Ammon's horn (tissue), 1 donor: ENCODE data around the gene PRDX6.
A peak's percentile ranks its signal among the peaks of the same experiment; 100 is the strongest.
"Not testable (repeated sequence)": the region's sequence is repeated elsewhere in the genome, so short reads cannot be mapped to it uniquely, and the experiment has no call there.

Experiments
- DNase-seq: peaks from one replicate; pipeline ENCODE4 v3.0.0-alpha.2; 2016; ENCODE audit warnings: low spot score

Gene PRDX6

GRCh38 chr1:173477286-173478093, at the start of gene PRDX6:
PRDX6 (plus strand) TSS chr1:173477335; CDS start chr1:173477398, 63 bp downstream.
- no peak for DNase-seq

DNA sequence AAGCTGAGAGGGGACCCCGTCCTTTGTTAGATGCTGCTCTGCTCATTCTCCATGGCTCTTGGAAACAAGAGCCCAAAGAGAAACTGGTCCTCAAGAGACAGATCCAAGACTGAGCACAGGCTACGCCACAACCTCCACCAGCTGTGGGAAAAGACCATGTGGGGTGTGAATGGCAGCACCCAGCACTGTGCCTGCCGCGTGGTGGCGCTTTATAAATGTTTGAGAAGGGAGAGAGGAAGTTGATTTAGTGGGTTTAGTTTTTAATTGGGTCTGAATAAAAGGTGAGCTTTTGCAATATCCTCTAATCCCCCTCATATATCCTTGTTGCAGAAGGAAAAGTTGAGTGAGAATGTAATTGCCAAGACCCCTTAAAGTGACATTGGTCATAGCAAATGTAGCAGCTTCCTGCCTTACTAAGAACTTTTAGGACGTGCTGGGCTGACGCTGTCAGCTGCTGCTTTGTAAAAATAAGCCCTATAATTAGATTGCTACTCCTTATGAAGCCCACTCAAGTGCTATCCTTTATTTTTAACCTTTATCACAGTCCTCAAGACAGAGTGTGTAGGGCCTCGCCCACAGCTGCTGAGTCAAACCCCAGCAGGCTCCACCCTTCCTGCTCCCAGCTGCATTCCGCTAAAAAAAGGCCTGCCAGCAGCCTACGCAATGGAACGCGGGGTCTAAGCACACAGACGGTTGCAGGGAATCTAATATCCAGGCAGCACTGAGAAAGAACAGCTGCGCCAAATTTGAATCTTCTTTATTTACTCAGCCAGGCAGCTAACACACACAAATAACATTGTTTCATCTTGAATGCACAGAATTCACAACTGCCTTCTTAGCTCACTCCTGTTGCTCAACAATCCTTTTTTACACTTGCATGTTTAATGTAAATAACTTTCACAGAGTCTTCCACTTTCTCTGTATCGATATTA, 47.4 kb upstream of the PRDX6 start:
- DNase-seq, result peak; percentile 91

DNA sequence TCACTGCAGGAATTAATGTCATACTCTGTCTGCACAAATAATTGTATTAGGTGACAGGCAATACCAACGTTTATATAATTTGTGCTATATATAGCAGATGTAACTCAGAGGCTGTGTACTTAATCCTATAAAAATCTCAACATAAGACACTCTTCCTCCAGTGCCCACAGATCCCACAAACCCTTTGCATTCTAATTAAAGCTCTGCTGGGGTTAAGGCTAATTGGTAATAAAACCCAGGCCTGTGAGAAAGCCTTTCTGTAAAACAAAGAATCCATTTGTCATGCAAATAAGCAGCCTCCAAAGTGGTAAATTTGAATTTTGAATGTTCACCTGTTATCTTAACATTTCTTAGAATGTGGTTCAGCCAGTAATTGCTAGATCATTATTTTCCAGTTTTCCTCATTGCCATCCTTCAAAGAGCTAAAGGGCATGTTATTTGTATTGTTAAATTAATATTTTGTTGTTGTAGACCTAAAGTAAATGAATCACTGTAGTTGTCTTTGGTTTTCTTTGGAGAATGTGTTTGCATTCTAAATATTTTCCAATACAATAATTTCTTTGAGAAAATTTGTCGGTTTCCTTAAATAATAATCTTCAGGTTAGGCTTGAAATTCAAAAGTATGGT, 46.3 kb upstream of the PRDX6 start:
- DNase-seq, result no peak

DNA sequence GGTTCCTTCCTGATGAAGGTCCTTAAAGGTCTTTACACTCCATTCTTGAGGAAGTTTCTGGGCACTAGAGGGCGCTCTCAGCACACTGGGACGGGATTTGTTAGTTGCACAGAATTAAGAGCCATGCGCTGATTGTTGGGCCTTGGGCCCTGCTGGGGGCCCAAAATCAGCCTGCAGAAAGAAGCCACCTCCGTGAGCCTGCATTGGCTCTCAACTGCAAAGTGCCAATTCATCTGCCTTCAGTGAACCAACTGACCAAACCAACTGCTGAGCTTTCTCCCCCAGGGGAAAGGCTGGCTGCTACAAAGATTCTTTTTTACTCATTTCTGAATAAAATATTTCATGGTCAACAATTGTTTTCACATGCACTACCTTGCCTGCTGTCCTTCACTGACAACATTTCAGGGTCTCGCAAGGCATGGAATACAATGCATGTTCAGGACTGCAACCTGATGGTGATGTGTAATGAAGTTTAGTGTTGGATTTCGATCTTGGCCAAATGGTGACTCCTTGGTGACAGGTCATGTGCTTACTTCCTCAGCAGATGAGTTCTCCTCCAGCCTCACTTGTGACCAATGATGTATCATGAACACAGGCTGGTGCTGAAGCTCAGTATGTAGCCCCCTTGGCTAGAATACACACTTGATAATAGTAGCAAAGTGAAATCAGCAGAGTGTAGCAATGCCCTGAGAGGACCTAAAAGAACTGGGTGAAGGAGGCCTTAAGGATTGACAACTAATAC, 45.7 kb upstream of the PRDX6 start:
- DNase-seq, result peak; percentile 92

GRCh38 chr1:173432331-173432730, 44.8 kb upstream of the PRDX6 start:
- no peak for DNase-seq

DNA sequence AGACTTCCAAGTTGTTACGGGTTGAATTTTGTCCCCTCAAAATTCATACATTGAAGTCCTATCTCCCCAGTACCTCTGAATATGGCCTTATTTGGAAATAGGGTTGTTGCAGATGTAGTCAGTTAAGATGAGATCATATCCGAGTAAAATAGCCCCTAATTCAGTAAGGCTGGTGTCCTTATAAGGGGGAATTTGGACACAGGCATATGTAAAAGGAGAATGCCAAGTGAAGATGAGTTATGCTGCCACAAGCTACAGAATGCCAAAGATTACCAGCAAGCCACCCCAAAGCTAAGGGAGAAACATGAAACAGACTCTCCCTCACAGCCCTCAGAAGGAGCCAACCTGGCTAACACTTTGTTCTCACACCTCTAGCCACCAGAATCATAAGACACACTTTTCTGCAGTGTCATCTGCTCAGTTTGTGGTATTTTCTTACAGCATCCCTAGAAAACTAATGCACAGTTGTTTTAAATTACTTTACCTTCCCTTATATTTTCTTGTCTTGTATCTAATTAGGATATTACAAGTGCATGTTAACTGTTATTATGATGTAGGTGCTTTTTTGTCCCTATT, 43.3 kb upstream of the PRDX6 start:
- DNase-seq, result no peak

GRCh38 chr1:173436841-173437428, 40.2 kb upstream of the PRDX6 start:
- no peak for DNase-seq

DNA sequence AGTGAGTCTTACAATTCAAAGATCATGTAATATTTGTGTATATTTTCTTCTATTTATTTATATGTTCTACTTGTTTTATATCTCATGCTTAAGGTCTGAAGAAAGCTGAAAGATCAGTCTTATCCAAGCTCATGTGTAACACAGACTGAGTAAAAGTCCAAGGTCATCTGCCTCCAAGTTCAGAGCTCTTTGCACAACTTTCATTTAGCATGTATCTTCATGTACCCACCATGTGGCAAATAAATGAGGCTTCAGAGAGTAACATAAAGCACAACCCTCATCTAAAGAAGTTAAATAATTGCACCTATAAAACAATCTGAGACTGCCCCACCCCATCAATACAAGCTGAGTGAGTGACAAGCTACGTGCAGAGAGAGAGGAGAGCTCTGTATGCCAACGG, 38.5 kb upstream of the PRDX6 start:
- DNase-seq, result no peak

DNA sequence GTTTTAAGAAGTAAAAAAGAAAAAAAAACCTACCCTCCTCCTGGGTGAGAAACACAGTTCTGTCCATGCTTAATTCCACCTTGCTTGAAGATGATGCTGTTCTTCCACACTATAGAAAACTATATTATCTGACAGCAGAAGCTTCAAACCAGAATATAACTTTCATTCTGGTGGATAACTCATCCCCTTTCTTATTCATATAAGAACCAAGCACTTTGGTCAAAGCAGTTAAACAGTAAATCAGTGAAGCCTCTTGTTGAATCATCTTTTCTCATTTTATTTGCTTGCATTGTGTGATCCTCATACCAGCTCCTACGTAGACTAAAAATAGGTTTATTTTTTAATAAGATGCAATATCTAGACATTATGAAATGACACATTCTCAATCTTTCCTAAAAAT, 36.7 kb upstream of the PRDX6 start:
- DNase-seq, result no peak

DNA sequence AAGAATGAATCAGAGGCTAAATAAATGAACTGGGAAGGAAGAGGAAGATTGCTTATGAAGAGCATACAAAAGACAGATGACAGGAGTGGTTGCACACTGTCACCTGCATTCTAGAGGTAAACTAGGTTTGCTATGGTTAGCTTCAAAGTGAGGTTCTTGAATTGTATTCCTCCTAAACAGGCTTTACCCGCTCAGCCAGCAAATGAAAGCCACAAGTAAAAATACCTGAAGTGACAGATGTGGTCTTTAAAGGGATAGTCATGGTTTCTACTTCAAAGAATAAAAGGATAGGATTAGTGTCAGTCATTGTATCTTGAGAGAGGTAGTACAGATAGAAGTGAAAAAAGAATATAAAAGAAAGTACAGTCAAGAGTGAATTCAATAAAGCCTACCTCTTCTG, 32.4 kb upstream of the PRDX6 start:
- no peak for DNase-seq

DNA sequence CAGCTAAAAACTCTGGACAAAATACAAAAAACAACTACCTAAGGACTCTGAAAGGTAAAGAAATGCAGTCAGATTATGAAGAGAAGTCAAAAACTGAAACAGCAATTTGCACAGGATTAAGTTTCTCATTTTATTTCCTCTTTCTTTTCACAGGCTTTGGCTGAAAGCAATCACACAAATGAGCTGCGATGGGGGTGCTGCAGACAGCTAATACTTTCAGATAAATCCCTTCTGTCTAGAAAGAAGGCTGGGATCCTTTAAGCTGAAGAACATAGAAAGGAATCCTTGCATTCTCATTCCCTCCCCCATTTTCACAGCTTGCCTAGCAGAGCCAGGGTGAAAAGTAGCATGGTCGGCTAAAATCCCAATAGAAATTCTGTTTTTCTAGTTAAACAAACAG, 32.0 kb upstream of the PRDX6 start:
- no peak for DNase-seq

GRCh38 chr1:173445656-173446055, 31.5 kb upstream of the PRDX6 start:
- no peak for DNase-seq

DNA sequence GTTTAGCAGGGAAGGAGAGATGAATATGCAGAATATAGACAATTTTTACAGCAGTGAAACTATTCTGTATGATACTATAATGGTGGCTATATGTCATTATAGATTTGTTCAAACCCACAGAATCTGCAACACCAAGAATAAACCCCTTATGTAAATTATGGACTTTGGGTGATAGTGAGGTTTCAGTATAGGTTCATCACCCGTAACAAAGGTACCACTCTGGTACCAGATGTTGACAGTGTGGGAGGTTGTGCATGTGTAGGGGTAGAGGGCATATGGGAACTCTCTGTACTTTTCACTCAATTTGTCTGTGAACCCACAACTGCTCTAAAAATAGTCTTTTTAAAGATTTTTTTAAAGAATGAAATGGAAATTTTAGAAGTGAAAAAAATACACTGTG, 29.9 kb upstream of the PRDX6 start:
- DNase-seq, result no peak

DNA sequence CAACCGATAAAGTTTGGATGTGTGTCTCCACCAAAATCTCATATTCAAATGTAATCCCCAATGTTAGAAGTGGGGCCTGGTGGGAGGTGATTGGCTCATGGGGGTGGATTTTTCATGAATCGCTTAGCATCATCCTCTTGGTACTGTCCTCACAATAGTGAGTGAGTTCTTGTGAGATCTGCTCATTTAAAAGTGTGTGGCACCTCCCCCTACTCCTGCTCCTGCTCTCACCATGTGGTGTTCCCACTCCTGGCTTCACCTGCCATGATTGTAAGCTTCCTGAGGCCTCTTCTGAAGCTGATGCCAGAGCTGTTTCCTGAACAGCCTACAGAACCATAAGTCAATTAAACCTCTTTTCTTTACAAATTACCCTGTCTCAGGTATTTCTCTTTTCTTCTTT, 28.2 kb upstream of the PRDX6 start:
- DNase-seq, result no peak

DNA sequence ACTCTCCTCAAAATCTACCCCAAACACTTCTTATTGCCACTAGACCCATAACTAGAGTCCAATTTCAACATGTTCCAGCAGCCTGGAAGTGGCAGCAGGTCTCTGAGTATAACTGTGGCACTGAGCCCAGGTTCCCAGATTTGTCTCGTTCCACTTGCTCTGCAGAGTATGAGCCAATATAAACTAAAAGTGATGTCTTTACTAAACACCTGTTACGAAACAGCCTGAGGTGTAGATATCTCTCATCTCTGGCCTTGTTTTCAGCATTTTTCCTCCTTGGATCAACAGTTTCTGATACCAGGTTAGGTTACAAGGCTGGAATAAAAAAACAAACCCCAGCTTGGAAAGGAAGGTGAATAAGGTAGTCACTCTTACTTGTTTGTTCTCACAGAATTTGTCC, 25.2 kb upstream of the PRDX6 start:
- peak; percentile 58 for DNase-seq

DNA sequence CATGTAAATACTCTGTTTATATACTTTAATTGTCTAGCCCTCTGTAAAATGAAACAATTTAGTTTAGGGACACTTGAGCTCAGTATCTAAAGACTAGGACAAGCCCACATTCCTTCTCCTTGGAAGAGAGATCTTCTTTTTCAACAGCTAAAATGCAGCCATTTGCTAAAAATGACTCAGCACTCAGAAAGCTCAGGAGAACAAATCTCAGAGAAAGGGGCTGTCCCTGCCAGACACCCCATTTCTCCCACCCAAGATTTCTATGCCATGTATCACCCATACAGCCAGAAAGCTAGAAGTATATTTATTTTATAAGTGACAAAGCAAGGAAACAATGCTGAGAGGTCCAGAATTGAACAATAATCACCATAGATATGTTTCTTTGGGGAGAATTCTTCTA, 23.2 kb upstream of the PRDX6 start:
- DNase-seq, result no peak

DNA sequence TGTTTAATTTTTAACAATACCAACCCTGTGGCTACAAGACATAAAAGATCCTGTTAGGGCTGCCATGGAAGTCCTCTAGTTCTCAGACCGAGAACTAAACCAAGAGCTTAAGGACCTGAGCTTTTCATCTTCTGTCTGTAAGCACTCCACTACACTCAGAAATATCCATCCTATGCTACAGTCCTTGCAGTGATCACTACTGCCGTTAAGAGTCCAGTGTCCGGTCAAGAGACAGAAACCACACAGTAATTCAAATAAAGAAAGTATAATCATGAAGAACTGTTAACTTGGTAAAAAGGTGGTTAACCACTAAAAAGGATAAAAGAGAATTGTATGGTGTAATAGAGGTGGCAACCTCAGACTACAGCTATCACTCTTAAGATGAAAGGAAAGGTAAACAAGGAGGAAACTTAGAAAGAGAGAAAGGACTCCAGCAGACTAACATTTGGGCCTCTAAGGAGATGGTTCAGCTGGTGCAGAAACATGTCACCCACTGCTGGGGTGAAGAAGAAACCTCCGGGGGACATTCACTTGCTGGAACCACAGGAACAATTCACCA, 22.1 kb upstream of the PRDX6 start:
- DNase-seq, result no peak

GRCh38 chr1:173459885-173460284, 17.2 kb upstream of the PRDX6 start:
- DNase-seq, result no peak

GRCh38 chr1:173462666-173463065, 14.5 kb upstream of the PRDX6 start:
- not testable (repeated sequence) for DNase-seq

GRCh38 chr1:173464185-173464584, 12.9 kb upstream of the PRDX6 start:
- not testable (repeated sequence) for DNase-seq

- DNase-seq, result no peak
Observed at GRCh38 chr1:173467426-173467825, 9.7 kb upstream of the PRDX6 start.
